SU-DHL-6 (cell line): Measurements from ENCODE around the gene PCBP2.

ENCODE experiments used
- H2AFZ ChIP-seq: fragments of 200-600 bp; sonication (generic); 2 replicates; pipeline ENCODE4 v1.6.1; 2014; ENCODE audit warnings: low read depth, mild to moderate bottlenecking, moderate library complexity, mixed read lengths, antibody characterized with exemption, low read length; ENCODE audit not compliant: severe bottlenecking
- H3F3A ChIP-seq: fragments of 200-600 bp; shearing (Covaris generic); 2 replicates; pipeline ENCODE4 v1.6.0; 2016; ENCODE audit warnings: antibody characterized with exemption, mild to moderate bottlenecking; ENCODE audit not compliant: insufficient read depth
- H3K27ac ChIP-seq: fragments of 200-600 bp; sonication (generic); 2 replicates; pipeline ENCODE4 v1.5.1; 2016; ENCODE audit warnings: low read depth, mild to moderate bottlenecking, low read length, moderate library complexity, mixed read lengths
- H3K27me3 ChIP-seq: fragments of 200-600 bp; sonication (generic), shearing (Covaris generic); 2 replicates; pipeline ENCODE4 v1.6.0; 2014; ENCODE audit warnings: mild to moderate bottlenecking, low read length
- H3K36me3 ChIP-seq: fragments of 200-600 bp; sonication (generic); 2 replicates; pipeline ENCODE4 v1.6.1; 2014; ENCODE audit warnings: mild to moderate bottlenecking, low read length, mixed read lengths
- H3K4me2 ChIP-seq: fragments of 300-600, 200-600 bp; shearing (Covaris generic), sonication (generic); 2 replicates; pipeline ENCODE4 v1.6.0; 2014; ENCODE audit warnings: low read length, low read depth, mild to moderate bottlenecking; ENCODE audit not compliant: poor library complexity, severe bottlenecking
- H3K4me3 ChIP-seq: fragments of 200-600 bp; sonication (generic); 2 replicates; pipeline ENCODE4 v1.5.1; 2014; ENCODE audit warnings: antibody characterized with exemption, low read length, mild to moderate bottlenecking, mixed read lengths; ENCODE audit not compliant: insufficient read depth, poor library complexity, severe bottlenecking
- H3K79me2 ChIP-seq: fragments of 200-600 bp; sonication (generic); 2 replicates; pipeline ENCODE4 v1.6.1; 2014; ENCODE audit warnings: mild to moderate bottlenecking, low read length, moderate library complexity; ENCODE audit not compliant: insufficient read depth
- H3K9ac ChIP-seq: fragments of 200-600 bp; sonication (generic); 2 replicates; pipeline ENCODE4 v1.7.0; 2014; ENCODE audit warnings: mild to moderate bottlenecking, low read length
- H3K9me2 ChIP-seq: fragments of 200-600 bp; sonication (generic); replicated peaks from 2 replicates; pipeline ENCODE4 v1.6.1; 2014; ENCODE audit warnings: low read length; ENCODE audit not compliant: insufficient read depth
- H3K9me3 ChIP-seq: fragments of 200-600 bp; sonication (generic); 2 replicates; pipeline ENCODE4 v1.6.1; 2014; ENCODE audit warnings: low read length, mixed read lengths; ENCODE audit not compliant: insufficient read depth
- H4K20me1 ChIP-seq: fragments of 200-600 bp; sonication (generic); 2 replicates; pipeline ENCODE4 v1.6.1; 2014; ENCODE audit warnings: low read depth, mild to moderate bottlenecking, antibody characterized with exemption, low read length, moderate library complexity, mixed read lengths
- EZH2phosphoT487 ChIP-seq: fragments of 200-600 bp; sonication (generic), shearing (Covaris generic); conservative IDR thresholded peaks from 2 replicates; pipeline ENCODE4 v1.6.1; 2018; ENCODE audit warnings: mild to moderate bottlenecking, antibody characterized with exemption, low read length, moderate library complexity, mixed read lengths
- TF ChIP-seq, protein P1 (sequence below): fragments of 200-600 bp; sonication (generic); IDR thresholded peaks from one replicate; pipeline ENCODE4 v1.5.1; 2017; ENCODE audit warnings: antibody characterized with exemption, mild to moderate bottlenecking, low read length, moderate library complexity; ENCODE audit not compliant: insufficient read depth, poor library complexity, severe bottlenecking

The PCBP2 gene

DNA sequence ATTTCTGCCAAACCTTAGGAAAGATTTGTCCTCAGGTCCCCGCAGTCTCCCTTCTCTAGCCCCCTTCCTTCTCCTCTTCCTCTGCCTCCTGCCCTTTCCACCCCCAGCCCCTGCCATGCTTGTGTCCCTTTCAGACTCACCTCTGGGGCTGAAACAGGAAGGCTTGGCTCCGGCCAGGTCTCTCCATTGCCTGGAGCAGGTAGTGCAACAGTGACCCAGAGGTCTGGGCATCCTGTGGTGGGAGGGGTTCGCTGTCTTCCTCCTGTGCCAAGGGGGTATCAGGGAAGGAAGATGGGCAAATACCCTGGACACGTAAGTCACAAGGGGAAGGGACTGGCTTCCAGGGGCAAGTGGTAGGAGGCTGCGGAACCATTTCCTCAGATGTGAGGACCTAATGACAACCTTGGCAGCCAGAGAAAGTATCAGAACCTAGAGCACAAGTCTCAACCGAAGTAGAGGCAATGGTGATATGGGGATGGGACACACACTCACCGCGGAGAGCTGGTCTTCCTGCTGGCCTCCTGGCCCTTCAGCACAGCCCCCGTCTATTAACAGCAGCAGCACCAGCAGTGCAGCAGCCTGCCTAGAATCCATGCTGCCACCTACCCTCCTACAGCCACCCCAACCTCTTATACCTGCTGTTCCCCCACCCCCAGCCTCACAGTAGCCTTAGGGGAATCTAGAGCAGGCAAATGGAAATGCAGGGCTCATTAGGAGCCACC is 55.1 kb downstream of the PCBP2 start, which contains the start of gene NPFF:
Gene NPFF (minus strand): TSS at position 604 of the 722 bp plus-strand sequence. CDS start 10 bp downstream, at position 594.
- Histone ChIP-seq H4K20me1 (no peaks in the 10 kb centered on the region), H3K4me2 (no peak within 1 kb of the TSS), H3K9me2 (no peaks in the 10 kb centered on the region), H3K79me2 (peaks cover 6% of the 10 kb centered on the region), H3K27me3 (no peaks in the 10 kb centered on the region), H3K4me3 (no peak within 1 kb of the TSS), H2AFZ (no peak within 1 kb of the TSS), H3K36me3 (no peaks in the 10 kb centered on the region), H3K9me3 (no peaks in the 10 kb centered on the region), H3K27ac (no peak within 1 kb of the TSS), H3K9ac (no peak within 1 kb of the TSS), H3F3A (no peaks in the 10 kb centered on the region)
- TF ChIP-seq, protein P1, sequence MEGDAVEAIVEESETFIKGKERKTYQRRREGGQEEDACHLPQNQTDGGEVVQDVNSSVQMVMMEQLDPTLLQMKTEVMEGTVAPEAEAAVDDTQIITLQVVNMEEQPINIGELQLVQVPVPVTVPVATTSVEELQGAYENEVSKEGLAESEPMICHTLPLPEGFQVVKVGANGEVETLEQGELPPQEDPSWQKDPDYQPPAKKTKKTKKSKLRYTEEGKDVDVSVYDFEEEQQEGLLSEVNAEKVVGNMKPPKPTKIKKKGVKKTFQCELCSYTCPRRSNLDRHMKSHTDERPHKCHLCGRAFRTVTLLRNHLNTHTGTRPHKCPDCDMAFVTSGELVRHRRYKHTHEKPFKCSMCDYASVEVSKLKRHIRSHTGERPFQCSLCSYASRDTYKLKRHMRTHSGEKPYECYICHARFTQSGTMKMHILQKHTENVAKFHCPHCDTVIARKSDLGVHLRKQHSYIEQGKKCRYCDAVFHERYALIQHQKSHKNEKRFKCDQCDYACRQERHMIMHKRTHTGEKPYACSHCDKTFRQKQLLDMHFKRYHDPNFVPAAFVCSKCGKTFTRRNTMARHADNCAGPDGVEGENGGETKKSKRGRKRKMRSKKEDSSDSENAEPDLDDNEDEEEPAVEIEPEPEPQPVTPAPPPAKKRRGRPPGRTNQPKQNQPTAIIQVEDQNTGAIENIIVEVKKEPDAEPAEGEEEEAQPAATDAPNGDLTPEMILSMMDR = no peak
- TF ChIP-seq EZH2phosphoT487 = no peak

DNA sequence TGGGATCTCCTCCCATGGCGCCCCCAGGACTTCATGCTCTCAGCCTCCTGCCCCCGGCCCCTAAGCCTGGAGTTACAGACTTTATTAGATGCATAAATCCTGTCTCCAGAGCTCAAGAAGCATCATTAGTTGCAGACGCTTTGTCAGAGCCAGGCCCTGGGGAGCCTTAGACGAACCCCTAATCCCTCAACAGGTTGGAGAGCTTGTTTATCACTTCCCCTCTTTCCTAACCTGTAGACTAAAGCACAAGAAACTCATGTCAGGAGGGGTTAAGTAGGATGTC is 55.6 kb downstream of the PCBP2 start:
- Histone ChIP-seq H3F3A (no peaks in the 10 kb centered on the region), H3K36me3 (no peaks in the 10 kb centered on the region), H3K79me2 (peaks cover 1% of the 10 kb centered on the region), H3K4me3 (no peak overlapping the region), H3K27me3 (no peaks in the 10 kb centered on the region), H3K27ac (no peak overlapping the region), H3K9ac (no peak overlapping the region), H3K4me2 (no peak overlapping the region), H2AFZ (no peak overlapping the region), H3K9me2 (no peaks in the 10 kb centered on the region), H4K20me1 (no peaks in the 10 kb centered on the region), H3K9me3 (no peaks in the 10 kb centered on the region)
- TF ChIP-seq, protein P1 = no peak
- no peak for TF ChIP-seq EZH2phosphoT487

DNA sequence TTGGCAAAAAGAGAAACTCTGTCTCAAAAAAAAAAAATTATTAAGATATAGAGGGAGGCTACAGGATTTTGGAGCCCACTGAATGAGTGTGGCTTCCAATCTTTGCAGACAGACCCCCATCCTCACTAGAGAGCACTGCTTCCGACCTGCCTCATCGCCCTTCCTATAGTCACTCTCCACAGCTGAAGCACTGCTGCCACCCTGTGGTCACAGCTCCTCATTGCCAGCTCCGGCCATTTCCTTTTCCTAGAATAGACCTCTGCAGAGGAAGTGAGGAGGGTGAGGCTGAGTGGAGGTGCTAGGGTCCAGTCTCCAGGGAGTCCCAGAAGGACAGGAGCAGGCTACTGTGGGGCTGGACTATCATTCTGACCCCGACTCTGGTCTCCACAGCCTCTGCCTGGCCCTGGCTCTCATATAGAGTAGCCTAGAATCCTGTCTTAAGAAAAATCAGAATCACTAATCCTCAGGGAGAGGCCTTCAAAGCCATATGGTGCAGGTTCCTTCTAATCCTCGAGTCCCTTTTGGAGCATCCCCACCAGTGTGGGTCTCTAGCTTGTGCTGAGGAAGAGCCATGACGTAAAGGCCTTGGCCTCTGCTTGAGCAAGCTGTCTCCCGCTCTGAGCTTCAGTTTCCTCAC is 56.8 kb downstream of the PCBP2 start:
- Histone ChIP-seq H3K9me2 (no peaks in the 10 kb centered on the region), H3K4me2 (no peak overlapping the region), H3K27ac (no peak overlapping the region), H3F3A (no peaks in the 10 kb centered on the region), H2AFZ (no peak overlapping the region), H3K27me3 (no peaks in the 10 kb centered on the region), H3K9ac (no peak overlapping the region), H4K20me1 (no peaks in the 10 kb centered on the region), H3K4me3 (no peak overlapping the region), H3K36me3 (no peaks in the 10 kb centered on the region), H3K79me2 (no peaks in the 10 kb centered on the region), H3K9me3 (no peaks in the 10 kb centered on the region)
- TF ChIP-seq, protein P1 = peak; percentile 96
- no peak for TF ChIP-seq EZH2phosphoT487
